GM10266 (cell line): ENCODE results near the gene ATP8B4.
"Not testable (repeated sequence)": the region's sequence is repeated elsewhere in the genome, so short reads cannot be mapped to it uniquely, and the experiment has no call there.

Source experiments
- DNase-seq: peaks from one replicate; pipeline ENCODE4 v3.0.0; 2012; ENCODE audit errors: extremely low spot score
- TF ChIP-seq, protein P1 (sequence below): IDR thresholded peaks from 2 replicates; pipeline ENCODE4 v1.5.1; 2012; ENCODE audit warnings: mild to moderate bottlenecking, low read depth; ENCODE audit not compliant: control insufficient read depth, insufficient read depth; ENCODE audit errors: missing control alignments

The ATP8B4 gene

DNA sequence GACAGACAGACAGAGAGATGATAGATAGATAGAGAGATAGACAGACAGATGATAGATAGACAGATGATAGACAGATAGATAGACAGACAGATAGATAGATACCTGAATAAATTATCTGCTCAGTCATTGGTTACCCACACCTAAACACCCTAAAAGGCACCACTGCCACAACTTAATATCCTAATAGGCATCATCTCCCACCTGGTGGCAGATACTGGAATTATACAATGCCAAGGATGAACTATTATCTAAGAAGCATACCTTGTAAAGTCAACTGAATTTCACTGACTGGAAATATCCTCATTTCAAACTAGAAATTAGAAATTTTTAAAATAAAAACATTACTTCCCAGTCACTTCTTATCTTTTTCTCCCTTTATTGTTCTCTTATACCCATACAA is 19.4 kb upstream of the ATP8B4 start:
- TF ChIP-seq, protein P1, sequence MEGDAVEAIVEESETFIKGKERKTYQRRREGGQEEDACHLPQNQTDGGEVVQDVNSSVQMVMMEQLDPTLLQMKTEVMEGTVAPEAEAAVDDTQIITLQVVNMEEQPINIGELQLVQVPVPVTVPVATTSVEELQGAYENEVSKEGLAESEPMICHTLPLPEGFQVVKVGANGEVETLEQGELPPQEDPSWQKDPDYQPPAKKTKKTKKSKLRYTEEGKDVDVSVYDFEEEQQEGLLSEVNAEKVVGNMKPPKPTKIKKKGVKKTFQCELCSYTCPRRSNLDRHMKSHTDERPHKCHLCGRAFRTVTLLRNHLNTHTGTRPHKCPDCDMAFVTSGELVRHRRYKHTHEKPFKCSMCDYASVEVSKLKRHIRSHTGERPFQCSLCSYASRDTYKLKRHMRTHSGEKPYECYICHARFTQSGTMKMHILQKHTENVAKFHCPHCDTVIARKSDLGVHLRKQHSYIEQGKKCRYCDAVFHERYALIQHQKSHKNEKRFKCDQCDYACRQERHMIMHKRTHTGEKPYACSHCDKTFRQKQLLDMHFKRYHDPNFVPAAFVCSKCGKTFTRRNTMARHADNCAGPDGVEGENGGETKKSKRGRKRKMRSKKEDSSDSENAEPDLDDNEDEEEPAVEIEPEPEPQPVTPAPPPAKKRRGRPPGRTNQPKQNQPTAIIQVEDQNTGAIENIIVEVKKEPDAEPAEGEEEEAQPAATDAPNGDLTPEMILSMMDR, result no peak
- DNase-seq, result no peak

DNA sequence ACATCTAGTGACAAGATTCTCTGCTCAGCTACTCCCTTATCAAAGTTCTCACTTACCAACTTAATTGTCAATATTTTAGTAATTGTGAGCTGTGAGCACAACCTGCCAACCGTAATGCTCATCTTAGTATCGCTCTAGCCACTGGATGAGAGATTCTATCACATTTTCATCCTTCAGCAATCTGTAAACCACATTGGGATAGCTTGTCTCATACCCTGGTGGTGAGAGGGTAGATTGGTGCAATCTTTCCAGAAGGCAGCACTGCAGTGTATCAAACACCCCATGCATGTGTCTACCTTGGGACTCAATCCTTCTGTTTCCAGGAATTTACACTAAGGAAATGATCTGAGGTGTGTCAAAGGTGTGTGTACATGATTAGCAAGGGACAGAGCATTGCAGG is 18.9 kb upstream of the ATP8B4 start:
- DNase-seq, result no peak
- TF ChIP-seq, protein P1, result no peak

DNA sequence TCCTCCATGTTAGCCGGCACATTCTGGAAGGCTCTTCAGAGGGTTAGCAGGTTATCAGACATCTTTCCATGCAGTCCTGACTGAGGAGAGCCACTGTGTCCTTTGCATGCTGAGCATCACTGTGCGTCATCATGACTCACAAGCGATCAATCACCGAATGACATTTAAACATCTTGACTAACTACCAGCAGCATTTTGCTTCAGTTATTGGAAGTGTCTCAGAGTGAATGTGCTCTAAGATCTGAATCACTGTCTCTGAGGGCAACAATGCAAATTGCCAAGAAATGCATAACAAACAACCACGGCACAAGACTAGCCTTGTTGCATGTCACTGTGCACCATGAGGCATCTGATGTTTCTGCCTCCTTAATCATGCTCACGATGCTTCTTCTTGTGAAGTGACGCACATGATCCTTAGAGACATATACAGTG is 18.3 kb upstream of the ATP8B4 start:
- TF ChIP-seq, protein P1, result no peak
- DNase-seq, result no peak

DNA sequence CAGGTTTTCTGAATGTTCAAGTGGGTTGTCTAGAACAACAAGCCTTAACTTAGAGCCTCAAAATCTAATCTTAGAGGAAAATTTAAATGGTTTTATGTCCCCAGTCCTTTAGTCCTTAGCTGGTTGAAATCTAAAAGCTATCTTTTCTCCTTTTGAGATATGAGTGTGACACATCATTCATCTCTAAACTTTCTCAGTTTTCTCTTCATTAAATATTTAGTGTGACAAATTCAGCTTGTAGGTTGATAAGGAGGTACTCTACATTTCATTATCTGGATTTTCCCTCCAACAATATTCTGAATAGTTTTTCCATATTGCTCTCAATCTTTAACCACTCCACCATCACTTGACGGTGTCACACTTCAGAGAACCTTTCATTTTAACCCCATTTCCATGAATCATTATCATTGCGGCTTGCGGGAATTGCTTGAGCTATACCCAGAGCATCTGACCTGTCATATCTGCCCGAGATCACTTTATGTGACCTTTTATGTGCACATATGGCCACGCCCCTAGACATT is 16.1 kb upstream of the ATP8B4 start:
- no peak for DNase-seq
- TF ChIP-seq, protein P1, result no peak

DNA sequence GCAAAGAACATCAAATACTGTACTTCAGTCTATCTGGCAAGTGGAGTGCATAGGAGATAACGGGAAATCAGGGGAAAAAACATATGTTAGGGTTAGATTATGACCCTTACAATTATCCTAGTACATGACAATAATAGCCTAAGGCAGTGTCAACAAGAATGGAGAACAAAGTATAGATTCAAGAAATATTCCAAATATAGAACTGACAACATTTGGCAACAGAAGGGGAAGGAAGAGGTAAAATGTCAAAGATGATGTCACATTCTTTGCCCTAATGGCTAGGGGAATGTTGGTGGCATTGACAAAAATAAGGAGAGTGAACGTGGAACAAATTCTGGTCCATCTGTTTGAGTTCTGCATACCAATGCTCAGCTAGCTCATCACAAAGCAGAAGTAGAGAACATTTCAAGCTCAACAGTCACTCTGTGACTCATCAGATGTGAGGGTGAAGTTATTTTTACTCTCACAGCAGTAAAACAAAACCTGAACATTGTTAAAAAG is 15.5 kb upstream of the ATP8B4 start:
- DNase-seq, result no peak
- TF ChIP-seq, protein P1, result no peak

DNA sequence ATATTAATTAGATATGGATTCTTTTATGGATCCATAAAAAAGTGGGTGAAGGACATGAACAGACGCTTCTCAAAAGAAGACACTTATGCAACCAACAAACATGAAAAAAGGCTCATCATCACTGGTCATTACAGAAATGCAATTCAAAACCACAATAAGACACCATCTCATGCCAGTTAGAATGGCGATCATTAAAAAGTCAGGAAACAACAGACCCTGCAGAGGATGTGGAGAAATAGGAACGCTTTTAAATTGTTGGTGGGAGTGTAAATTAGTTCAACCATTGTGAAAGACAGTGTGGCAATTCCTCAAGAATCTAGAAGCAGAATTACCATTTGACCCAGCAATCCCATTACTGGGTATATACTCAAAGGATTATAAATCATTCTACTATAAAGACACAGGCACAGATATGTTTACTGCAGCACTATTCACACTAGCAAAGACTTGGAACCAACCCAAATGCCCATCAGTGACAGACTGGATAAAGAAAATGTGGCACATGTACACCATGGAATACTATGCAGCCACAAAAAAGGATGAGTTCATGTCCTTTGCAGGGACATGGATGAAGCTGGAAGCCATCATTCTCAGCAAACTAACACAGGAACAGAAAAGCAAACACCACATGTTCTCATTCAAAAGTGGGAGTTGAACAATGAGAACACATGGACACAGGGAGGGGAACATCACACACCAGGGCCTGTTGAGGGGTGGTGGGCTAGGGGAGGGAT is 13.4 kb upstream of the ATP8B4 start:
- DNase-seq, result not testable (repeated sequence)

DNA sequence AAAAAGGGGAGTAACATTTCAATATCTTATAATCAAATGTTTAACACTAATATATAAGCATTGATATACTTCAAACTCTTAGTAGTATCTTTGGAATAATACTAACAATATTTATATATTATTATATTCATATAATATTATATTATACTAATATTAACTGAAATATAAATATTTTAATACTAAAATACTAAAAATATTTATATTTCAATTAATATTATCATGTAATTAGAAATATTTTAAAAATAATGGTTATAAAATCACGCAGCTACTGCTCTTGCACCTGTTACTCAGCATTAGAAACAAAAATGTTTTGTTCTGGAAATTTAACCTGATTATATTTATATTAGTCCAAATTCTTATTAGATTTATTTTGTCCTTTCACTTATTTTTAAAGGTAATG is 12.6 kb upstream of the ATP8B4 start:
- TF ChIP-seq, protein P1, result no peak
- no peak for DNase-seq
